Measurements from ENCODE around the gene UGT1A6. TPM values are rescaled to one million over a fixed set of nuclear protein-coding genes. Genes with fewer than 3 reads are reported as not detected.
"Not testable (repeated sequence)": the region's sequence is repeated elsewhere in the genome, so short reads cannot be mapped to it uniquely, and the experiment has no call there.

The UGT1A6 gene
- total RNA-seq, 1 experiment from 2014 or later = 2.6 TPM

GRCh38 chr2:233686928-233687327 is 5.8 kb upstream of the UGT1A6 start:
- DNase-seq (ENCODE audit: low spot score) = no peak

GRCh38 chr2:233688341-233688740 is 4.3 kb upstream of the UGT1A6 start:
- no peak for DNase-seq (ENCODE audit: low spot score)

- no peak for DNase-seq (ENCODE audit: low spot score)
Measured at GRCh38 chr2:233689031-233689430, 3.7 kb upstream of the UGT1A6 start.

GRCh38 chr2:233689501-233689900 is 3.2 kb upstream of the UGT1A6 start:
- no peak for DNase-seq (ENCODE audit: low spot score)

- DNase-seq (ENCODE audit: low spot score) = peak; percentile 45
Measured at GRCh38 chr2:233690444-233690843, 2.2 kb upstream of the UGT1A6 start.

GRCh38 chr2:233691443-233692433 is 952 bp upstream of the UGT1A6 start:
- DNase-seq (ENCODE audit: low spot score) = no peak

GRCh38 chr2:233693963-233694362 is 1.3 kb downstream of the UGT1A6 start:
- no peak for DNase-seq (ENCODE audit: low spot score)

- no peak for DNase-seq (ENCODE audit: low spot score)
Measured at GRCh38 chr2:233698740-233699139, 6.0 kb downstream of the UGT1A6 start.

GRCh38 chr2:233699424-233700027 is 6.8 kb downstream of the UGT1A6 start:
- peak; percentile 25 for DNase-seq (ENCODE audit: low spot score)

GRCh38 chr2:233700028-233700635 is 7.4 kb downstream of the UGT1A6 start:
- DNase-seq (ENCODE audit: low spot score) = peak; percentile 96

- not testable (repeated sequence) for DNase-seq (ENCODE audit: low spot score)
Measured at GRCh38 chr2:233700842-233701241, 8.2 kb downstream of the UGT1A6 start.

GRCh38 chr2:233702238-233702637 is 9.5 kb downstream of the UGT1A6 start:
- no peak for DNase-seq (ENCODE audit: low spot score)

- DNase-seq (ENCODE audit: low spot score) = peak; percentile 94
Measured at GRCh38 chr2:233705911-233706506, 13.3 kb downstream of the UGT1A6 start.

- DNase-seq (ENCODE audit: low spot score) = peak; percentile 81
Measured at GRCh38 chr2:233706720-233707119, 14.0 kb downstream of the UGT1A6 start.

- peak; percentile 72 for DNase-seq (ENCODE audit: low spot score)
Measured at GRCh38 chr2:233707940-233708644, 15.4 kb downstream of the UGT1A6 start.

GRCh38 chr2:233708942-233709341 is 16.3 kb downstream of the UGT1A6 start:
- peak; percentile 53 for DNase-seq (ENCODE audit: low spot score)

- peak; percentile 86 for DNase-seq (ENCODE audit: low spot score)
Measured at GRCh38 chr2:233711312-233712008, 18.8 kb downstream of the UGT1A6 start.

- no peak for DNase-seq (ENCODE audit: low spot score)
Measured at GRCh38 chr2:233712611-233713261, 20.0 kb downstream of the UGT1A6 start, which contains the start of gene UGT1A5. Gene UGT1A5 (plus strand): TSS chr2:233712907. CDS start chr2:233712992, 85 bp downstream.

GRCh38 chr2:233713262-233713615 is 20.5 kb downstream of the UGT1A6 start:
- DNase-seq (ENCODE audit: low spot score) = no peak

- no peak for DNase-seq (ENCODE audit: low spot score)
Measured at GRCh38 chr2:233714121-233714520, 21.4 kb downstream of the UGT1A6 start.

All from H4 (cell line).